KOPT-K1 (cell line): Measurements from ENCODE around the gene ANXA5.

Experiments
- H3K27ac ChIP-seq: fragments of 200-600 bp; sonication (generic); 2 replicates; pipeline ENCODE4 v1.5.1; 2016; ENCODE audit warnings: antibody characterized with exemption, mild to moderate bottlenecking, low read depth, low read length; ENCODE audit not compliant: poor library complexity, severe bottlenecking
- H3K36me3 ChIP-seq: fragments of 200-600 bp; sonication (generic); 2 replicates; pipeline ENCODE4 v1.5.1; 2017; ENCODE audit warnings: antibody characterized with exemption, mild to moderate bottlenecking, low read length, moderate library complexity; ENCODE audit not compliant: insufficient read depth
- H3K9me3 ChIP-seq: fragments of 200-600 bp; sonication (generic); 2 replicates; pipeline ENCODE4 v1.5.1; 2017; ENCODE audit warnings: antibody characterized with exemption, low read length, mild to moderate bottlenecking; ENCODE audit not compliant: insufficient read depth, poor library complexity, severe bottlenecking

The ANXA5 gene

GRCh38 chr4:121653986-121654385 is 42.8 kb downstream of the ANXA5 start:
- H3K9me3 ChIP-seq, result no peaks in the 10 kb centered on the region
- H3K36me3 ChIP-seq, result no peaks in the 10 kb centered on the region
- H3K27ac ChIP-seq, result no peak overlapping the region

- Histone ChIP-seq H3K27ac (no peak overlapping the region), H3K9me3 (no peaks in the 10 kb centered on the region), H3K36me3 (no peaks in the 10 kb centered on the region)
These were observed 43.6 kb downstream of the ANXA5 start for GRCh38 chr4:121653214-121653613.

- Histone ChIP-seq H3K9me3 (no peaks in the 10 kb centered on the region), H3K27ac (no peak overlapping the region)
These were observed 45.2 kb downstream of the ANXA5 start for GRCh38 chr4:121651597-121651996.

GRCh38 chr4:121650741-121651140 is 46.0 kb downstream of the ANXA5 start:
- Histone ChIP-seq H3K9me3 (no peaks in the 10 kb centered on the region), H3K27ac (no peak overlapping the region), H3K36me3 (no peaks in the 10 kb centered on the region)

More at GRCh38 chr4:121651597-121651996, 45.2 kb downstream of the ANXA5 start:
- H3K36me3 ChIP-seq, result no peaks in the 10 kb centered on the region

- Histone ChIP-seq H3K36me3 (no peaks in the 10 kb centered on the region), H3K27ac (no peak overlapping the region), H3K9me3 (no peaks in the 10 kb centered on the region)
These were observed 48.3 kb downstream of the ANXA5 start for GRCh38 chr4:121648516-121648915.

GRCh38 chr4:121642876-121643585 is 53.7 kb downstream of the ANXA5 start:
- H3K27ac ChIP-seq, result no peak overlapping the region

GRCh38 chr4:121642292-121642691 is 54.5 kb downstream of the ANXA5 start:
- Histone ChIP-seq H3K27ac (no peak overlapping the region), H3K36me3 (no peaks in the 10 kb centered on the region), H3K9me3 (no peaks in the 10 kb centered on the region)

More at GRCh38 chr4:121642876-121643585, 53.7 kb downstream of the ANXA5 start:
- no peaks in the 10 kb centered on the region for H3K9me3 ChIP-seq
- no peaks in the 10 kb centered on the region for H3K36me3 ChIP-seq

- Histone ChIP-seq H3K9me3 (no peaks in the 10 kb centered on the region), H3K36me3 (no peaks in the 10 kb centered on the region), H3K27ac (no peak overlapping the region)
These were observed 63.1 kb downstream of the ANXA5 start for GRCh38 chr4:121633653-121634052.

- Histone ChIP-seq H3K36me3 (no peaks in the 10 kb centered on the region), H3K27ac (no peak overlapping the region), H3K9me3 (no peaks in the 10 kb centered on the region)
These were observed 64.1 kb downstream of the ANXA5 start for GRCh38 chr4:121632636-121633035.
